ENCODE measurements around the gene LAMA2.

Gene LAMA2

DNA sequence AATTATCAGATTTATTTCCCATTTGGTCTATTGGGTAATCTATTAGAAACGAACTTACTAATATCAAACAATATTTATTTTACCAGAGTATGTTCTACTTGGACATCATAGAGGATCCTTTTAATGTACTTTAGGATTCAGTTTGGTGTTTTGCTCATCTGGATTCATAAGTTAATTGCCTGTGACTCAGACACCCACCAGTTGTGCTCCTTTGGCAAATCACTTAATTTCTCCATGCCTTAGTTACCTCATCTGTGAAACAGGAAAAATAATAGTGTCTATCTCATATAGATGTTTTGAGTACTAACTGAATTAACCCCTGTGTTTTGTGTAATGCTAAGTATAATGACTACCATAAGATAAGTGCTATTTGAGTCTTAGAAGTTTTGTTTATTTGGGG, 292.1 kb downstream of the LAMA2 start:
- Histone ChIP-seq H3K4me2 (ENCODE audit: low read length) (no peak overlapping the region), H3K9ac (ENCODE audit: low read length) (no peak overlapping the region), H4K20me1 (ENCODE audit: insufficient read depth, low read length) (no peaks in the 10 kb centered on the region), H3K27ac (ENCODE audit: low read length) (no peak overlapping the region), H3K9me3 (ENCODE audit: insufficient read depth, low read length) (no peaks in the 10 kb centered on the region), H3K4me3 (ENCODE audit: low read length) (no peak overlapping the region), H3K4me1 (ENCODE audit: low read length) (no peaks in the 10 kb centered on the region), H3K27me3 (ENCODE audit: low read depth, low read length) (no peaks in the 10 kb centered on the region), H3K79me2 (ENCODE audit: low read length) (no peaks in the 10 kb centered on the region), H3K36me3 (replicated peaks; ENCODE audit: low read depth, low read length) (no peaks in the 10 kb centered on the region), H2AFZ (ENCODE audit: low read depth, low read length) (no peak overlapping the region)
- TF ChIP-seq, protein P1, sequence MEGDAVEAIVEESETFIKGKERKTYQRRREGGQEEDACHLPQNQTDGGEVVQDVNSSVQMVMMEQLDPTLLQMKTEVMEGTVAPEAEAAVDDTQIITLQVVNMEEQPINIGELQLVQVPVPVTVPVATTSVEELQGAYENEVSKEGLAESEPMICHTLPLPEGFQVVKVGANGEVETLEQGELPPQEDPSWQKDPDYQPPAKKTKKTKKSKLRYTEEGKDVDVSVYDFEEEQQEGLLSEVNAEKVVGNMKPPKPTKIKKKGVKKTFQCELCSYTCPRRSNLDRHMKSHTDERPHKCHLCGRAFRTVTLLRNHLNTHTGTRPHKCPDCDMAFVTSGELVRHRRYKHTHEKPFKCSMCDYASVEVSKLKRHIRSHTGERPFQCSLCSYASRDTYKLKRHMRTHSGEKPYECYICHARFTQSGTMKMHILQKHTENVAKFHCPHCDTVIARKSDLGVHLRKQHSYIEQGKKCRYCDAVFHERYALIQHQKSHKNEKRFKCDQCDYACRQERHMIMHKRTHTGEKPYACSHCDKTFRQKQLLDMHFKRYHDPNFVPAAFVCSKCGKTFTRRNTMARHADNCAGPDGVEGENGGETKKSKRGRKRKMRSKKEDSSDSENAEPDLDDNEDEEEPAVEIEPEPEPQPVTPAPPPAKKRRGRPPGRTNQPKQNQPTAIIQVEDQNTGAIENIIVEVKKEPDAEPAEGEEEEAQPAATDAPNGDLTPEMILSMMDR (IDR thresholded peaks at IDR 0.05; ENCODE audit: low read depth, low read length): no peak
- TF ChIP-seq EZH2phosphoT487 (IDR thresholded peaks at IDR 0.05; ENCODE audit: low read depth): no peak

DNA sequence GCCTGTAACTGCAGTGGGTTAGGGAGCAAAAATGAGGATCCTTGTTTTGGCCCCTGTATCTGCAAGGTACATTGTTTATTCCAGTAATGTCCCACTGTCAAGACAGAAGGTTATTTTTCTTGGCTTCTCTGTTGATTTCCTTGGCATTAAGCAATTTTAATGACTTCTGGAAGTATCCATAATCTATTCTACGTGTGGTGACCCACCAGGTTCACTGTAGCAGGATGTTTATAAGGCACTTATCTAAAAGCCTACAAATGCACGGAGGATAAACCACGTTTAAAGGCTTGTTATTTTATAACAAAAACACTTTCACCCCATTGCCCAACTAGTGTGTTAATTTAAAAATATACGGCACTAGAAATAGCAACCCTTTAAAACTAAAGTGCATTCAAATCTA, 294.9 kb downstream of the LAMA2 start:
- Histone ChIP-seq H3K36me3 (replicated peaks; ENCODE audit: low read depth, low read length) (no peaks in the 10 kb centered on the region), H4K20me1 (ENCODE audit: insufficient read depth, low read length) (no peaks in the 10 kb centered on the region), H3K4me2 (ENCODE audit: low read length) (no peak overlapping the region), H3K4me1 (ENCODE audit: low read length) (no peaks in the 10 kb centered on the region), H3K27me3 (ENCODE audit: low read depth, low read length) (no peaks in the 10 kb centered on the region), H3K4me3 (ENCODE audit: low read length) (no peak overlapping the region), H2AFZ (ENCODE audit: low read depth, low read length) (no peak overlapping the region), H3K27ac (ENCODE audit: low read length) (no peak overlapping the region), H3K9me3 (ENCODE audit: insufficient read depth, low read length) (no peaks in the 10 kb centered on the region), H3K9ac (ENCODE audit: low read length) (no peak overlapping the region), H3K79me2 (ENCODE audit: low read length) (no peaks in the 10 kb centered on the region)
- TF ChIP-seq EZH2phosphoT487 (IDR thresholded peaks at IDR 0.05; ENCODE audit: low read depth): no peak
- TF ChIP-seq, protein P1 (IDR thresholded peaks at IDR 0.05; ENCODE audit: low read depth, low read length): no peak

DNA sequence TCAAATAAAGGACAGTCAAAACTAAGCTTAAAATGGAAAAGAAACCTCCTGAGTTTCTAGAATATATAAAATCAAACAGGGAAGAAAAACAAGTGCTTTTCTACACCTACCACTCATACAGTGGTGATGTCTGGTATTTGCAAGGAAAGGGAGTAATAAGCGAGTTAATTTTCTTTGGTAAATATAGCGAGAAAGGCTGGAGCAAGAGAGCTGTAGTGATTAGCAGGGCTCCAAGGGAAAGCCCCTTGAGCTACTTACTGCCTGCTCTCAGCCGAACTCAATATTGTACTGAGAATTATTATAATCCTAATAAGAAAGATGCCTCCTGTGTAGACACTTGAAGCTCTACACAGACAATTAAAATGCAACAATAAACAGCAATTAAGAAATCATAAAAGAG, 296.3 kb downstream of the LAMA2 start:
- Histone ChIP-seq H3K9ac (ENCODE audit: low read length) (no peak overlapping the region), H3K27ac (ENCODE audit: low read length) (no peak overlapping the region), H3K79me2 (ENCODE audit: low read length) (no peaks in the 10 kb centered on the region), H3K9me3 (ENCODE audit: insufficient read depth, low read length) (no peaks in the 10 kb centered on the region), H3K36me3 (replicated peaks; ENCODE audit: low read depth, low read length) (no peaks in the 10 kb centered on the region), H3K4me2 (ENCODE audit: low read length) (no peak overlapping the region), H4K20me1 (ENCODE audit: insufficient read depth, low read length) (no peaks in the 10 kb centered on the region), H3K4me3 (ENCODE audit: low read length) (no peak overlapping the region), H3K4me1 (ENCODE audit: low read length) (no peaks in the 10 kb centered on the region), H2AFZ (ENCODE audit: low read depth, low read length) (no peak overlapping the region), H3K27me3 (ENCODE audit: low read depth, low read length) (no peaks in the 10 kb centered on the region)
- TF ChIP-seq, protein P1 (IDR thresholded peaks at IDR 0.05; ENCODE audit: low read depth, low read length): no peak
- TF ChIP-seq EZH2phosphoT487 (IDR thresholded peaks at IDR 0.05; ENCODE audit: low read depth): no peak

DNA sequence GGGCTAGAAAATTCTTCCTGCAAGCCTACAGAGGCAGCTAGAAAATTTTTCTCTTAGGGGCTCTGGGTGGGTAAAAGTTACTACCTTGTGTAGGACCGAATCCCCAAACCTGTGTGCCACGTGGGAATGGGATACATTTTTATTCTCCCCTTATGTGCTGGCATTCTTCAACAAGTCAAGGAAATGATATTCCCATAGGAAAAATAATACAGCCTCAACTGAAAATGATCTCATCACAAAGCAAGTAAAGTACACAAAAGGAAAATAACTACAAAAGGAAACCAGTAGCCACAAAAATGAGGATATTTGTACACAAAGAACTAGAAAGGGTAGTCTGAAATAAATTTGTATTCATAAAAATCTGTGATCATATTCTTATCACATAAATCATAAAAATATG, 298.1 kb downstream of the LAMA2 start:
- Histone ChIP-seq H2AFZ (ENCODE audit: low read depth, low read length) (no peak overlapping the region), H3K4me2 (ENCODE audit: low read length) (no peak overlapping the region), H3K27ac (ENCODE audit: low read length) (no peak overlapping the region)

More for the DNA sequence above, 298.1 kb downstream of the LAMA2 start:
- TF ChIP-seq, protein P1 (IDR thresholded peaks at IDR 0.05; ENCODE audit: low read depth, low read length): no peak
- no peak for TF ChIP-seq EZH2phosphoT487 (IDR thresholded peaks at IDR 0.05; ENCODE audit: low read depth)
- H3K4me3 ChIP-seq (ENCODE audit: low read length): no peak overlapping the region
- no peak overlapping the region for H3K9ac ChIP-seq (ENCODE audit: low read length)
- H3K36me3 ChIP-seq (replicated peaks; ENCODE audit: low read depth, low read length): no peaks in the 10 kb centered on the region
- H3K4me1 ChIP-seq (ENCODE audit: low read length): no peaks in the 10 kb centered on the region
- H3K27me3 ChIP-seq (ENCODE audit: low read depth, low read length): no peaks in the 10 kb centered on the region
- no peaks in the 10 kb centered on the region for H4K20me1 ChIP-seq (ENCODE audit: insufficient read depth, low read length)
- no peaks in the 10 kb centered on the region for H3K9me3 ChIP-seq (ENCODE audit: insufficient read depth, low read length)
- H3K79me2 ChIP-seq (ENCODE audit: low read length): no peaks in the 10 kb centered on the region
